LNCAP (cell line): ENCODE results near the gene SPAG16.

ENCODE experiments used
- TF ChIP-seq, protein P1 (sequence below): fragments of 450-650 bp; IDR thresholded peaks from 2 replicates; pipeline ENCODE4 v1.5.1; 2017; ENCODE audit warnings: mild to moderate bottlenecking

The SPAG16 gene

DNA sequence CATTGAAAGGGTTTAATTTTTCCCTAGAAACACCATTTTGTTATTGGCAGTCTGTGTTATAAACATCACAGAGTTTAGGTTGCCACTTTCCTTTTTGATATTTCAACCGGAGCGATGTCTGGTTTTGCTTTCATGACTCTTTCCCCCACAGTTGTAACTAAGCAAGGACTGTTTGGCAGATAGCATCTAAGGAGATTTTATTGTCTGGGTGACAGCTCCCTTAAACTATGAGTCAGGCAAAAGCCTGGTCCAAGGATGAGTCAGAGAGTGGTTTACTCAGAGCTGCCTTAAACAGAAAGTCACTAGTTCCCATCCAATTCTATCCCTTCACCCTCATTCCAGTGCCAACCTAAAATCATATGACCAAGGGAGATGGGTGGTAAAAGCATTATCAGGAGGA, 785.0 kb downstream of the SPAG16 start:
- TF ChIP-seq, protein P1, sequence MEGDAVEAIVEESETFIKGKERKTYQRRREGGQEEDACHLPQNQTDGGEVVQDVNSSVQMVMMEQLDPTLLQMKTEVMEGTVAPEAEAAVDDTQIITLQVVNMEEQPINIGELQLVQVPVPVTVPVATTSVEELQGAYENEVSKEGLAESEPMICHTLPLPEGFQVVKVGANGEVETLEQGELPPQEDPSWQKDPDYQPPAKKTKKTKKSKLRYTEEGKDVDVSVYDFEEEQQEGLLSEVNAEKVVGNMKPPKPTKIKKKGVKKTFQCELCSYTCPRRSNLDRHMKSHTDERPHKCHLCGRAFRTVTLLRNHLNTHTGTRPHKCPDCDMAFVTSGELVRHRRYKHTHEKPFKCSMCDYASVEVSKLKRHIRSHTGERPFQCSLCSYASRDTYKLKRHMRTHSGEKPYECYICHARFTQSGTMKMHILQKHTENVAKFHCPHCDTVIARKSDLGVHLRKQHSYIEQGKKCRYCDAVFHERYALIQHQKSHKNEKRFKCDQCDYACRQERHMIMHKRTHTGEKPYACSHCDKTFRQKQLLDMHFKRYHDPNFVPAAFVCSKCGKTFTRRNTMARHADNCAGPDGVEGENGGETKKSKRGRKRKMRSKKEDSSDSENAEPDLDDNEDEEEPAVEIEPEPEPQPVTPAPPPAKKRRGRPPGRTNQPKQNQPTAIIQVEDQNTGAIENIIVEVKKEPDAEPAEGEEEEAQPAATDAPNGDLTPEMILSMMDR = no peak

DNA sequence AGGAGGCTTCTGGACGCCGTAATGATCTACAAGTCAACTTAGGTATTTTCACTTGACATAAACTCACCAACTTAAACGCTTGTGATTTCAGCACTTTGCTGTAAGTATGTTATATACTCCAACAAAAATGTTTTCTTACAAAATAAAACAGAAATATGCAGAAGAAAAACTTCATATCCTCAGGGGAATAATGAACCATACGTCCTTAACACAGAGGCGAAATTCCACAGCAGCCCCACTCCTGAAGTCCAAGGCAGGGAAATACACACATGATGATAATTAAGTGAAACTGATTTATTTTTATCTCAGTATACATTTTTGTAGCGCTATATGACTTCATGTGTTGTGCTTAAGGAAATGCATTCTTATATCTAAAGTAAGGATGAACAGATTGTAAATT, 791.2 kb downstream of the SPAG16 start:
- TF ChIP-seq, protein P1 = no peak

DNA sequence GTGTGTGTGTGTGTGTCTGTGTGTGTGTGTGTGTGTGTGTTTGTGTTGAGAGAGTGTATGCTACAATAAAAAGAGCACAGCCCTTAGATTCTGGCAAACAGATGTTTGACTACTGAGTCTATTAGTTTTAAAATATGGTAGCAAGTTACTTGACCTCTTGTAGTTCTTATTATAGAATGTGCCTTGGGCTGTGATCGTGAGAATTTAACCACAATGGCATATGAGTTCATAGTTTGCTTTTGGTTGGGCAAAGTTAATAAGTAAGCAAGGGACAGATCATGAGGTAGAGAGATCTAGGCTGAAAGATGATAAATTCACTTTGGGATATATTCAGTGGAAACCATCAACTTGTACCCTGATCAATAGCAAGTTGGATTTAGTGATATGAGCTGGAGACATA, 792.3 kb downstream of the SPAG16 start:
- TF ChIP-seq, protein P1 = no peak

DNA sequence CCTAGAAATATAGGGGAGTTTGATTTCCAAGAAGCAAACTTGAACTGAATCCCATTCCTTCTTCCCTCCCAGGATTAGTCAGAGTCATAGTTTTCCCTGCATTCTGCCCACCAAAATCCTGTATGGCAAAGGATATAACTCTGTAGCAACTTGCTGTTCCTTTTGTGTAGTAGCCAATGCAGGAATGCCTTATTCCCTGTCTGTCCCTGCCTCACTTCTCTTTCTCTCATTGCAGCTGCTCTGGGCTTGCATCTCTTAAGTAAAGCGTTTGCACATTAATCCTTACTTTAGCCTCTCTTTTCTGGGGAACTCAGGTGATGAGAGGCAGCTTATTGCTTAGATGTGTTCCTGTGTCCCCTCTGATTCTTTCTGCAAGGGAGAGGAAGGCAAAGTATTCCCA, 793.5 kb downstream of the SPAG16 start:
- TF ChIP-seq, protein P1 = no peak

DNA sequence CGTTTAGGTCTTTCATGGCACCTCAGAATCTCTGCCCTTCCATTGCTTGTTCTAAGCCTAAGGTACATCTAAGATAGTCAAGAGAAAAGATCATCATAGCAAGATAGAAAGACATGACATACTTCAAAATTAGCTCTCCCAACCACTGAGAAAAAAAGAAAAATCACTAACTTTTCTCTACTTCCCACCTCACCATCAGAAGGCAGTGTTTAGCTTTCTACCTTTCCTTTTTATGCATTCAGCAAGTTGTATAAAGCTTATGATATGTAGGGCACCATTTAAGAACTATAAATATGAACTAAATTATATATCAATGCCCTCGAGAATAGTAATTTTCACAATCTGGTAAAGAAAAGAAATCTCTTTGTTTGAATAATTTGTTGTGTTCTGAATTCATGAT, 794.8 kb downstream of the SPAG16 start:
- TF ChIP-seq, protein P1 = peak; percentile 32; the same call in 1 of the 2 replicates

DNA sequence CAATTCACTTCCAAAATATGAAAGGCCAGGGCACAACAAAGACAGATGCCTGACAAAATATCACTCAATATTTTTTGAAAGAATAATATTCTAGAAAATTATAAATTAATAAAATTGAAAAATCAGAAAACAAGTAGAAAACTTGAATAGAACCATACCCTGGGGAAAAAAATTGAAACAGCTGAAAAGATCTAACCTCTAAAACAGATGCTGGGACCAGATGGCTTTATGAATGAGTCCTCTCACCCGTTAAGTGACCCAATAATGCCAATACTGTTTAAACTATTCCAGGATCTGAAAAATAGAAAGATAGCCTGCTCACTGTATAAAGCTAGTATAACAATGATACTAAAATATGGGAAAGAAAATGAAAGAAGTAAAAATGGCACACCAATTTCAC, 804.3 kb downstream of the SPAG16 start:
- TF ChIP-seq, protein P1 = no peak

DNA sequence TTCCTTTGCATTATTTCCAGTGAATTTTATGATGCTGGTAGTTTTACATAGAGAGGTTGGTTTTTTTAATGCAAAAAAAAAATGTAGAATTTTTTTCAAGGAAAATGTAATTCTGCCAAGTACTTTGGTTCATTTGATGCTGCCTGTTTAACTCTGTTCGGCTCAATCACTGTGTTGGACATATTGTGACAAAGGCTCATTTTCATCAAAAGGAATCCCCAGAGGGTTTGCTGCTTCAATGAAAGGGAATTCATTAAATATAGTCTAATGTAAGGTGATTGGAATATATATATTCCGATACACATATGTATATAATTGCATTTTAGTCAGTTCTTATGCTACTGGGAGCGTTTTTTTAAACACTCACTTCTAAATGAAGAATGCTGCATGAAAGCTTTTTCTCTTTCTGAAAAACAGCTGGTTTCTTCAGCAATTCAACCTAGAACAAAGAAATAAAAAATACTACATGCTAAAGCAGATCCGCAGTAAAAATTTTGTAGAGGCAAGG, 812.0 kb downstream of the SPAG16 start:
- TF ChIP-seq, protein P1 = no peak

DNA sequence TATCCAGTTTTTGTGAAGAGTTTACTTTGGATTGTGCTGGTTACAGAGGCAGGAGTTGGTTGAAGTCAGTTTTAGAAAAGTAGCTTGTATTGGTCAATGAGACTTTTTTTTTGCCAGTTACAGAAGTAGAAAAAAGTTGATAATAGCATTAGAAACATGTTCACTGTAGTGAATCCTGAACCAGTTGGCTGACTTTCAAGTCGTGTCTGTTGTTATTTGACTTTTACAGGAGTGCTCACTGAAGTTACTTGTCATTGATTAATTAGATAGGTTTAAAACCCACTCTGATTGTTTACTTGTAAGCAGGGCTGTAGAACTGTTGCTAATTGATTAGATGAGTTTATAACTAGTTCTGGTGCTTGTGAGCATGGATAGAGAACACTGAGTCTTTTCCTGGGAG, 814.5 kb downstream of the SPAG16 start:
- TF ChIP-seq, protein P1 = no peak
